ENCODE data around the gene COTL1.

Gene COTL1

DNA sequence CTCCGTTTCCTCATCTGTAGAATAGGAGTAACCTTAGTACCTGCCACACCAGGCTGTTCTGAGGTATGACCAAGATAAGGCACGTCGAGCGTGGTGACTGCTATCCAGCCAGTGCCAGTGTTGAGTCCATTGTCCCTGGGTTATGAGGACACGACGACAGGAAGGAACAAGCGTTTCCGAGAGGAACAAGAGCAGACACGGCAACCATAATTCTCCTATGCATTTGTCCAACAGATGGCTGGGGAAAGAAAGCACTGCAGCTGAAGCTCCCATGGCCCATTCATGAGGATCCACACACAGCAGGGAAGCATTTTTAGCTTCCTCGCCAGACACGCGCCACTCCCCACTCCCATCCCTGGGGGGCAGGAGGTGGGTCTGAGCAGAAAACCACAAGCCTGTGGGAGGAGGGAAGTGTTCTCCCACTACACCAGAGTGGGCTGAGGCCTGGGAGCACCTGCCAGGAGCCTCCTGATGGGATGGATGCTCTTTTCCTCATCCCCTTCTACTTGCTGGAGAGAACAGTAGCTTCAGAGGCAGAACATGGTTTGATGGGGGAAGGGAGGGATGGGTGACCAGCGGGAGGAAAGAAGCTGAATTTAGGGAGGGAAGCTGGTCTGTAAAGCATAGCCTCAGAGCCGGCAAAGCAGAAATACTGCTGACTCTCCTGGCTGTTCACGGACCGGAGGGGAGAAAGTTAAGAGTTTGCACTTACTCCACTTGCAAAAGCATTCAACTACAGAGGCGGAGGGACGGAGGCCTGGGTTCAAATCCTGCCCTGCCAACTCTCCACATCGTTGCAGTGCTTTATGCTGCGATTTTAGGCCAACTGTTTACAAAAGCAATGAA is 2.7 kb downstream of the COTL1 start:
- Mint-ChIP-seq H3K9me3 (peaks cover 6% of the 10 kb centered on the region), H3K4me1 (peaks cover 78% of the 10 kb centered on the region), H3K27ac (peak overlapping the region; percentile 78), H3K36me3 (peaks cover 60% of the 10 kb centered on the region), H3K4me3 (peak overlapping the region; percentile 96), H3K27me3 (peaks cover 19% of the 10 kb centered on the region)
- CTCF ChIA-PET: interaction anchor here (1.0 to 1.3 kb wide), 2 partner anchors 103 to 123 kb away, joined by 3 to 5 read pairs; no protein-coding TSS in a partner anchor
- DNase-seq: no peak

DNA sequence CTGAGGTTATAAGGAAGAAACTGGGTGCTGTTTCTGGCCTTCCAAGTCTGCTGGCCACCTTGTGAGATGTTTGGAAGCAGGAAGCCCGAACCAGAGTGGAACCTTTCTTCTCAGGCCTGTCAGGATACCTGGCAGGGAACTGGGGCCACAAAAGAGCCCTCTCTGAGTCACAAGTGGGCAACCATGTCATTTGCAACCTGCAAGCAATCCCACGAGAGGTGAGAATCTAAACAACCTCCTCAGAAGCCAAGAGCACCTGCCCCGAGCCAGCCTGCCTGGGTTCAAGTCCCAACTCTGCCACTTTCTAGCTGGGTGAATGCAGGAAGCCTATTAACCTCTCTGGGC is 3.3 kb downstream of the COTL1 start:
- CTCF ChIA-PET: interaction anchor here (1.0 to 1.4 kb wide), 2 partner anchors 8 to 124 kb away, joined by 3 to 4 read pairs; no protein-coding TSS in a partner anchor
- peak overlapping the region; percentile 96 for H3K4me3 Mint-ChIP-seq
- peaks cover 6% of the 10 kb centered on the region for H3K9me3 Mint-ChIP-seq
- H3K36me3 Mint-ChIP-seq: peaks cover 66% of the 10 kb centered on the region
- peaks cover 14% of the 10 kb centered on the region for H3K27me3 Mint-ChIP-seq
- no peak for DNase-seq
- H3K27ac Mint-ChIP-seq: peak overlapping the region; percentile 31
- H3K4me1 Mint-ChIP-seq: peaks cover 82% of the 10 kb centered on the region

DNA sequence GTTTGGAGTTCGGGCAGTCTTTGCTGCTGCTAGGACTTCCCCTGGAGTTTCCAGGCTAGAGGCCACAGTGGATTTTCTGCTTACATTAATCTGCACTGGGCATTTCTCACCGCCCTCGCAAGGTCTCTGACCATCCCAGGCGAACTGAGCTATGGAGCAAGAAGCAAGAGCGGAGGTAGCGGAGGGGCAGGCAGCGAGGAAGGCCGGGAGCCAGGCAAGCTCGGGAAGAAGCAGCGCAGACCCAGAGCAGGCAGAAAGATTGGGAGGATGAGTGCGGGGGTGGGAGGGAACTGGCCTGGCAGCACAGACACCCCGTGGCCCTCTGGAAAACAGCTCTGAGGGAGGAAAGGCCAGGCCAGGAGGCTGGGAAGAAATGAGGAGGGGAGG is 3.8 kb downstream of the COTL1 start:
- peak overlapping the region; percentile 96 for H3K4me3 Mint-ChIP-seq
- DNase-seq: no peak
- CTCF ChIA-PET: interaction anchor here (1.4 kb wide), 1 partner anchor 8 kb away, joined by 4 read pairs; no protein-coding TSS in a partner anchor
- peaks cover 82% of the 10 kb centered on the region for H3K4me1 Mint-ChIP-seq
- H3K27me3 Mint-ChIP-seq: peaks cover 12% of the 10 kb centered on the region
- H3K27ac Mint-ChIP-seq: peak overlapping the region; percentile 50
- H3K9me3 Mint-ChIP-seq: peaks cover 6% of the 10 kb centered on the region
- peaks cover 72% of the 10 kb centered on the region for H3K36me3 Mint-ChIP-seq

DNA sequence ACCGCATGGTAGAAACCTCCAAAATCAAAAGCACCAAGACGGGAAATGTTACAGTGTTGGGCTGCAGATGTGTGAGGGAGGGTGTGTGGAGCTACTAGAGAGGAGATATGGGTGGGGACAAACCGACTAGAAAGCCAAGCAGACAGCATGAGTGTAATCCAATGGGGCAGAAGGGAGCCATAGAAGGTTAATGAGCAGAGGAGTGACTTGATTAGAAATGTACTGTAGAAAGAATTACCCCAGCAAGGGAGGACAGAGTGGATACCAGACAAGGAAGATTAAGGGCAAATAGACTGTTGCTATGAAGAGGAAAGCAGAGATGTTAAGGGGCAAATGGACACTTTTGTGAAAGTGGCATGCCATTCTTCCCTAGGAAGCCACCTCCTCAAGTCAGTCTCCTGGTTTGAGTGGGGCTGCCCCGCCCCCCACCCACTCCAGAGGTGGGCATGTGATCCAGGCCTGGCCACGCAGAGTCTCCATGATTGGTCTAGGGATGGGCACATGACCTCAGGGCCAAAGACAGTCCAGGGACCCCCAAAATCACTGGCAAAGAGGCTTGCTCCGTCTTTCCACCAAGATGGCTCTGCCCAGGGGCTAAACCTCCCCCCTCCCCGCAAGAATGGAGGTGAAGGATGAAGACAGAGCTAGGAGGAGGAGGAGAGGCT is 4.3 kb downstream of the COTL1 start:
- H3K4me1 Mint-ChIP-seq: peaks cover 82% of the 10 kb centered on the region
- peaks cover 6% of the 10 kb centered on the region for H3K9me3 Mint-ChIP-seq
- no peak for DNase-seq
- H3K4me3 Mint-ChIP-seq: peak overlapping the region; percentile 96
- peaks cover 73% of the 10 kb centered on the region for H3K36me3 Mint-ChIP-seq
- CTCF ChIA-PET: interaction anchor here (0.7 to 1.4 kb wide), 2 partner anchors 9 to 13 kb away, joined by 3 to 4 read pairs; no protein-coding TSS in a partner anchor
- H3K27ac Mint-ChIP-seq: peak overlapping the region; percentile 50
- peaks cover 7% of the 10 kb centered on the region for H3K27me3 Mint-ChIP-seq

DNA sequence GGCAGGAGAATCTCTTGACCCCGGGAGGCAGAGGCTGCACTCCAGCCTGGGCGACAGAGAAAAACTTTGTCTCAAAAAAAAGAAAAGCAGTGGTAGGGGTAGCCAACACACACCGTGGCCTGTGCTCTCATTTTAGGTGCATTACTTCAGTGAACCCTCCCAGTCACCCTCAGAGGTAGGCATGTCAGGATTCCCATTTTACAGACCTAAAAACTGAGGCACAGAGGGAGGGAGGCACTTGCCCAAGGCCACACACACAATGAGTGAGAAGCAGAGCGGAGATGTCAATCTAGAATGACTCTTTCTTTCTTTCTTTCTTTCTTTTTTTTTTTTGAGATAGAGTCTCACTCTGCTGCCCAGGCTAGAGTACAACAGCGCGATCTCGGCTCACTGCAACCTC is 5.2 kb downstream of the COTL1 start:
- DNase-seq: no peak
- no peak overlapping the region for H3K27ac Mint-ChIP-seq
- no peak overlapping the region for H3K4me3 Mint-ChIP-seq
- H3K27me3 Mint-ChIP-seq: no peaks in the 10 kb centered on the region
- H3K4me1 Mint-ChIP-seq: peaks cover 86% of the 10 kb centered on the region
- peaks cover 6% of the 10 kb centered on the region for H3K9me3 Mint-ChIP-seq
- CTCF ChIA-PET: interaction anchor here (1.3 kb wide), 1 partner anchor 98 kb away, joined by 3 read pairs; no protein-coding TSS in a partner anchor
- peaks cover 81% of the 10 kb centered on the region for H3K36me3 Mint-ChIP-seq

DNA sequence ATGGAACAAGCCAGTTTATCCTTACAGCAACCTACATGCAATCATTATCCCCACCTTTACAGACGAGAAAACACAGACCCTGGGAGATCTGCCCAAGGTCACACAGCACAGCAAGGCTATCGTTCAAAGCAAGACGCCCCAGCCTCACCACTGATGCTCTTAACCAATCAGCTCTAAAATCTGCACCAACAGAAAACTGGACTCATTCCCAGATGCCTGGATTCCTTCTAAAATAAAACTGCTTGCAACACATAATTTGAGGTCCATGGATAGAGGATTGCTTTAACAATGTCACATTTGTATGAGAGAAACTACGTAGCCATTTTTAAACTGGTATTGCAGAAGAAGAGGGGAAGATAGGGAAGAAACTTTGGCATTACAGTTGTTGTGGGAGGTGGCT is 6.8 kb downstream of the COTL1 start:
- H3K36me3 Mint-ChIP-seq: peaks cover 88% of the 10 kb centered on the region
- H3K27me3 Mint-ChIP-seq: no peaks in the 10 kb centered on the region
- H3K4me1 Mint-ChIP-seq: peaks cover 100% of the 10 kb centered on the region
- no peak for DNase-seq
- H3K4me3 Mint-ChIP-seq: no peak overlapping the region
- CTCF ChIA-PET: interaction anchor here (0.5 to 1.0 kb wide), 2 partner anchors 12 to 246 kb away, joined by 3 read pairs; no protein-coding TSS in a partner anchor
- peak overlapping the region; percentile 97 for H3K27ac Mint-ChIP-seq
- peaks cover 6% of the 10 kb centered on the region for H3K9me3 Mint-ChIP-seq

DNA sequence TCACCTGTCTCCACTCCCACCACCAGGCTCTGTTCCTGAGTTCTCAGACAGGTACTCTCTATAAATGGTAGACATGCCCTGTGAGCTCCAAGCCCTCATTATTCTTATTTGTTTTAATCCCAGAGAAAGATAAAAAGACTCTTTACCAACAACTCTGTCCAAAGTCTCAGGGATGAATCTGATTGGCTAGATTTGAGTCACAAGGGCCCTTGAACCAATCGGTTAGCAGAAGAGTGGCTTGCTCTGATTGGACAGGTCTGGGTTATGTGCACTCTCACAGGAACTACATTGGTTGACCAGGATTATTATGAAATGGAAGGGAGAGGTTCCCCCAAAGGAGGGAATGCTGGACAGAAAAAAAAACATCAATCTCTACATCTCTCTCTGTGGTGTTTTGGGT is 7.5 kb downstream of the COTL1 start:
- CTCF ChIA-PET: no interaction called here
- peaks cover 100% of the 10 kb centered on the region for H3K4me1 Mint-ChIP-seq
- H3K27me3 Mint-ChIP-seq: no peaks in the 10 kb centered on the region
- peak overlapping the region; percentile 30 for H3K4me3 Mint-ChIP-seq
- peaks cover 87% of the 10 kb centered on the region for H3K36me3 Mint-ChIP-seq
- H3K27ac Mint-ChIP-seq: peak overlapping the region; percentile 97
- peaks cover 7% of the 10 kb centered on the region for H3K9me3 Mint-ChIP-seq
- no peak for DNase-seq

DNA sequence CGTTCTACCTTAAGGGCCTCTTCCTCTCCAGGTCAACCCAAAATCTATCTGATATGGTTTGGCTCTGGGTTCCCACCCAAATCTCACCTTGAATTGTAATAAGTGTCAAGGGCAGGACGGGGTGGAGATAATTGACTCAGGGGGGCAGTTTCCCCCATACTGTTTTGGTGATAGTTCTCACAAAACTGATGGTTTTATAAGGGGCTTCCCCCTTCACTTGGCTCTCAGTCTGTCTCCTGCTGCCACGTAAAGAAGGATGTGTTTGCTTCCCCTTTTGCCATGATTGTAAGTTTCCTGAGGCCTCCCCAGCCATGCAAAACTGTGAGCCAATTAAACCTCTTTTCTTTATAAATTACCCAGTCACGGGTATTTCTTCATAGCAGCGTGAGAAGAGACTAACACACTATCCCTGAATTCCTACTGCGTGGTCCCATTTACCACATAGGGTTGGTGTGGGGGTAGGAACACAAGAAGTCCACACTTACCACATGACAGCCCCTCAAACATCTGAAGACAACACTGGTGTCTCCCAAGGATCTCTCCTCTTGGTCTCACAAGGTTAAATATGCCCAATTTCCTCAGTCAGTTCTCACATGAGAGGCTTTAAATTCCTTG is 8.2 kb downstream of the COTL1 start:
- Mint-ChIP-seq H3K27ac (peak overlapping the region; percentile 97), H3K4me1 (peaks cover 100% of the 10 kb centered on the region), H3K9me3 (peaks cover 9% of the 10 kb centered on the region), H3K4me3 (peak overlapping the region; percentile 71), H3K27me3 (no peaks in the 10 kb centered on the region), H3K36me3 (peaks cover 86% of the 10 kb centered on the region)
- CTCF ChIA-PET: no interaction called here
- DNase-seq: no peak

DNA sequence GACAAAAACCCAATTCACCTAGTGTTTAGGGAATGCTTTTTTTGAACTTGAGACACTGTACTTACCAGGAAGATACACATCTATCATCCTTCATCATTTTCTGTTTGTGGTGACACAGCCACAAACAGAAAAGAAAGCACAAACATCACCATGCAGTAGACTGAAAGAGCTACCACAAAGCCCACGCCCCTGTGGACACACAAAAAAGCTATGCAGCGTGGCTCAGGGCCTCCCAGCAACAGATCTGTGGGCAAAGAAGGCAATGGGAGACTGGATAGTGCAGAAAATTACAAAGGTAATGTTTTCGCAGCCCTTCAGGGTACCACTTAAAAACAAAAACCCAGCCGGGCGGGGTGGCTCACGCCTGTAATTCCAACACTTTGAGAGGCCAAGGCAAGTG is 9.6 kb downstream of the COTL1 start:
- H3K27me3 Mint-ChIP-seq: no peaks in the 10 kb centered on the region
- CTCF ChIA-PET: interaction anchor here (1.0 to 1.7 kb wide), 6 partner anchors 9 to 102 kb away, joined by 3 to 6 read pairs (median 4); no protein-coding TSS in a partner anchor
- peak overlapping the region; percentile 97 for H3K27ac Mint-ChIP-seq
- peaks cover 96% of the 10 kb centered on the region for H3K4me1 Mint-ChIP-seq
- DNase-seq: peak; percentile 77
- peaks cover 82% of the 10 kb centered on the region for H3K36me3 Mint-ChIP-seq
- peak overlapping the region; percentile 71 for H3K4me3 Mint-ChIP-seq
- peaks cover 9% of the 10 kb centered on the region for H3K9me3 Mint-ChIP-seq

DNA sequence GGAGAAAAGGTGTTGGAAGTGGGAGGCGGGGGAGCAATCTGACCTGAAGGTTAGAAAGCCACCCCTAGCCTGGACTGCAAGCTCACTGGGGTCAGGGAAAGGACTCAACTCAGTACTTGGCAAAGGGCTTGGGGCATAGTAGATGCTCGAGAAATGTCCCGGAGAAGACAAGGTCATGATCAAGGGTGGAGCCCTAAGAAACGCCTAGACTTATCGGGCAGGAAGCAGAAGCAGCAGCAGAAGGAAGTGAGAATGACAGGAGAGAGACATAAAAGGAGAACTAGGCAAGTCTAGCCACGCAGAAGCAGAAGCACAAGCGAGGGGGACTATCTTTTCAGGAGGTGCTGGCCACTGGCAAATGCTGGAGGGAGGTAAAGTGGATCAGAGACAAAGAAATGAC is 10.2 kb downstream of the COTL1 start:
- CTCF ChIA-PET: interaction anchor here (1.0 to 2.1 kb wide), 5 partner anchors 10 to 101 kb away, joined by 3 to 8 read pairs (median 4); no protein-coding TSS in a partner anchor
- H3K9me3 Mint-ChIP-seq: peaks cover 9% of the 10 kb centered on the region
- H3K4me1 Mint-ChIP-seq: peaks cover 96% of the 10 kb centered on the region
- peak; percentile 57 for DNase-seq
- H3K36me3 Mint-ChIP-seq: peaks cover 83% of the 10 kb centered on the region
- peak overlapping the region; percentile 97 for H3K27ac Mint-ChIP-seq
- H3K4me3 Mint-ChIP-seq: peak overlapping the region; percentile 71
- H3K27me3 Mint-ChIP-seq: no peaks in the 10 kb centered on the region

DNA sequence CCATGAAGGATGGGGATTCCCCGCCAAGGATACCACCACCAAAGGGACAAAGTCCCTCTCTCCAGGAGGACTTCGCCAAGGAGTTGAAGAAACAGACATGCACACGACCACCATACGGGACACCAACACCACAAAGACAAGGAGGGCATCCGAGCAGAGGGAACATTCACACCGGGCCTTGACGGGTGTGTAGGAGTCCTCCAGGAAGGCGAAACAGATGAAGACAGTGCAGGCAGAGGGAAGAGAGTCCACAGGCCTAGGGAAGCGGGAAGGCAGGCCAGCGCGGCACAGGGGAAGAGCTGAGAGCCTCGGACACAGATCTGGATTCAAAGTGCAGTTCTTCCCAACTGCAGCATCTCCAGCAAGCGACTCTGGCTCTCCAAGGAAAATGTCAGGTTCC is 10.8 kb downstream of the COTL1 start:
- Mint-ChIP-seq H3K27me3 (no peaks in the 10 kb centered on the region), H3K36me3 (peaks cover 81% of the 10 kb centered on the region), H3K4me3 (peak overlapping the region; percentile 71), H3K9me3 (peaks cover 9% of the 10 kb centered on the region), H3K4me1 (peaks cover 96% of the 10 kb centered on the region), H3K27ac (peak overlapping the region; percentile 97)
- CTCF ChIA-PET: interaction anchor here (0.5 to 2.1 kb wide), 3 partner anchors 9 to 515 kb away, joined by 3 to 8 read pairs (median 4); no protein-coding TSS in a partner anchor
- no peak for DNase-seq

DNA sequence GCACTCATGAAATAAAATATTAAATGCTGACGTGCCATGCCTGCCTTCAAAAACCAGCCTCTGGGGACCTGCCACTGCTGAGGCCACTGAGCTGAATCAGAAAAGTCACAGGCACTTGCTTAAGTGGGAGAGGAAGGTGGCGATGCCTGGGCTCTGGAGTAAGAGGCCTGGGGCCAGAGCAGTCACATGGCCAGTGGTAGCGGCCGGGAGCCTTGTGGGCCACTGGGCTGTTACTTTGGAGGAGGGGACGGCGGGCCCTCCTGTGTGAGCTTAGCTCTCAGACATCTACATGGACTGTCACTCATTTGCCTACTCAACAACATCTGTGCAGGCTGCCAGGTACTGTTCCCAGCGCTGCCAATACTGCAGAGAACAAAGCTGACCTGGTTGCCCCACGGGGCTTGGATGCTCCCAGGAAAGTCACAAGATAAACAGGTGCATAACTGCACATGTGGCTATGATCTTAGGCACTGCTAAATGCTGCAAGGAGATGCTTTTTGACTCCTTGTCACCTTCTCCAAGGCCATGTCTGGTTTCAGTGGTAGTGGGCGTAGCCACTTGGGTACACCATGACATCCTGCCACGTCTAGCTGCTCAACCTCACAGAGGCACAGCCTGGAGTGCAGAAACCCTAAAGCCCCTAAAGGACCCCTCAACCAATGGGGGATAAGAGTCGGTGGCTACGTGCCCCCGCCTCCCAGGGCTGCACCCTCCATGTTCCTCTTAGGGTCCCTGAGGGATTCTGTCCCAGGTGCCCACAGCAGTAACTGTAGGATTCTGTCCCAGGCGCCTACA is 11.6 kb downstream of the COTL1 start:
- peaks cover 9% of the 10 kb centered on the region for H3K9me3 Mint-ChIP-seq
- peaks cover 96% of the 10 kb centered on the region for H3K4me1 Mint-ChIP-seq
- peak overlapping the region; percentile 71 for H3K4me3 Mint-ChIP-seq
- H3K36me3 Mint-ChIP-seq: peaks cover 77% of the 10 kb centered on the region
- H3K27me3 Mint-ChIP-seq: no peaks in the 10 kb centered on the region
- H3K27ac Mint-ChIP-seq: peak overlapping the region; percentile 97
- CTCF ChIA-PET: interaction anchor here (0.5 to 2.1 kb wide), 5 partner anchors 8 to 515 kb away, joined by 3 to 8 read pairs (median 4); no protein-coding TSS in a partner anchor
- DNase-seq: peak; percentile 75

DNA sequence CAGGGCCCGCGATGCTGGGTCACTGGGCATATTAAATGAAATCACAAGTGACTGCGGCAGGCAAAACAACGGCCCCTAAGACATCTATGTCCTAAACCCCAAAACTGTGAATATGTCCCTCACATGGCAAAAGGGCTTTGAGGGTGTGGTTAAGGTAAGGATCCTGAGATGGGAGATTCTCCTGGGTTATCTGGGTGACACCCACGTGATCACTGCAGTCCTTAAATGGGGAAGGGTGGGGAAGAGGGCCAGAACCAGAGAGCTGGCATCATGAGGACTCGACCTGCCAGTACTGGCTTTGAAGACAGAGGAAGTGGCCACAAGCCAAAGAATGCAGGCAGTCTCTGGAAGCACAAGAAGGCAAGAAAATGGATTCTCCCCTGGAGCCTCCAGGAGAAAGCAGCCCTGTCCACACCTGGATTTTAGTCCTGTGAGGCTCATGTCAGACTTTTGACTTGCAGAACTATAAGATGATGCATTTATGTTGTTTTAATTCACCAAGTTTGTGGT is 12.5 kb downstream of the COTL1 start:
- peaks cover 76% of the 10 kb centered on the region for H3K36me3 Mint-ChIP-seq
- H3K9me3 Mint-ChIP-seq: peaks cover 5% of the 10 kb centered on the region
- CTCF ChIA-PET: interaction anchor here (1.4 to 1.6 kb wide), 2 partner anchors 16 to 94 kb away, joined by 3 to 5 read pairs; no protein-coding TSS in a partner anchor
- H3K4me1 Mint-ChIP-seq: peaks cover 96% of the 10 kb centered on the region
- DNase-seq: no peak
- H3K27me3 Mint-ChIP-seq: no peaks in the 10 kb centered on the region
- peak overlapping the region; percentile 97 for H3K27ac Mint-ChIP-seq
- H3K4me3 Mint-ChIP-seq: no peak overlapping the region
